Activated CD4-positive, CD25-positive, alpha-beta regulatory T cell treated with anti-CD3 and anti-CD28 coated beads, Interleukin-2, amount 50 U/mL, for 24 hours (primary cell): ENCODE results near the gene DCHS2.
A peak's percentile ranks its signal among the peaks of the same experiment; 100 is the strongest.

Experiments used
- ATAC-seq, 2 donors: fragments of 150-1000 bp; cut with Tn5 transposase; one replicate each; pipeline ENCODE4 v1.10.0; 2021; ENCODE audit warnings: mild to moderate bottlenecking in 1 of 2, moderate library complexity in 1 of 2

DCHS2 gene

DNA sequence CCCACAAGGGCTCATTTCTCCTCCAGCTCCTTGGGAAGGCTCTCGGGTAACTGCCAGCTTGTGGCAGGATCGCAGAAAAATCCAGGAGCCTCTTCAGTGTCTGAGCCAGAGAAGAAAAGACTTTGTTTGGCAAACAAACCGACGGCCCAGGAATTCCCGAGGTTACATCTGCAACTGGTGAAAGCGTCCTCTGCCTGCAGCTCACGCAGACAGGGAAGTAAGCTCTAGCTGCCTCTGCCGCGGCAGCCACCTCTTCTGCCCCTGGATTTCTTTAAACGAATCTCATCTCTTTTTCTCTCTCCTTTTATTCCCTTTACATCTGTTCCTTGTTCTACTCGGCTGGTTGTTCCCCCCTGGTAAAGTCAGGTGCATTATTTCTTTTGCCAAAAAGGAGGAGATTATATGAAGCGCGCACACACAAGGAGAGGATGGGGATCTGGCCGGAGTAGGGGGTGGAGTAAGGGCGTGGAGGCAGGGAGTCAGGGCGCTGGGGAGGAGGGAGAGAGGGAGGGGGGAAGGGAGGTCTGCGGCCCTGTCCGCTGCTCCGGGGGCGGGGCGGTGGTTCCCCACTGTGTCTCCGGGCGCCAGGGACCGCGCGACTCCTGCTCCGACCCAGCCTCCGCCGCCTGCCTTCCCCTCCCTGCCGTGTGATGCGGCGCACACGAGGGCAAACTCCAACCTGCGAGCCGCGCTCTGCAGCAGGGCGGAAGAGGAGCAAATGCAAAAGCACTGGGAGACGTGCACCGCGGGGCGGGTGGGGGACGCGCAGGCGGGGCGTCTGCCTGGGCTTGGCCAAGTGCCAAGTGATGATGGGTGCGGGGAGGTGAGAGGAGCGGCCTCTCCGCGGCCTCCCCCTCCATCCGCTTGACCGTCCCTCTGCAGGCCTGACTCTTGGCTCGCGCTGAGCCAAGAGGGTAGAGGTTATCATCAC lies at the start of gene DCHS2:
TSS of gene DCHS2 (minus strand) at position 459 of the 931 bp plus-strand sequence. CDS start at position 15, 444 bp downstream.
- no peak for ATAC-seq

- ATAC-seq, result no peak
These were observed 42.7 kb upstream of the DCHS2 start for GRCh38 chr4:154534296-154534695.

- no peak for ATAC-seq
These were observed 38.3 kb upstream of the DCHS2 start for GRCh38 chr4:154529728-154530519.

DNA sequence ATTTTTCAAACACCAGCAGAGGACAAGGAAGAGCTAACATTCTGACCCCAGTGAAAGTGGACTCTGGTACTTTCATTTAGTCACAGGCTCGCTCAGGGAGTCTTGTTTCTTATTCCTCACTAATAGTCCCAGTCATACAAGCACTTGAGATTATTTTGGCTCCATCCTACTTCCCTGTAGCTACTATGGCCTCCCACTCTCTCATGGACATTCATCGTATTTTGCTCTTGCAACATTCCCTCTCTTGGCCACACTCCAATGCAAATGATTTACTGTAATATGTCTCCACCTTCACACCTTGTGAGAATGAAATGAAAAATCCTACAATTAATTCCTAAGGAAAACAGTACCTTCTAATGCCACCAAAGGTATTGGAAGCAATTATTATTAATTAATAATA lies 37.3 kb upstream of the DCHS2 start:
- ATAC-seq, result no peak

DNA sequence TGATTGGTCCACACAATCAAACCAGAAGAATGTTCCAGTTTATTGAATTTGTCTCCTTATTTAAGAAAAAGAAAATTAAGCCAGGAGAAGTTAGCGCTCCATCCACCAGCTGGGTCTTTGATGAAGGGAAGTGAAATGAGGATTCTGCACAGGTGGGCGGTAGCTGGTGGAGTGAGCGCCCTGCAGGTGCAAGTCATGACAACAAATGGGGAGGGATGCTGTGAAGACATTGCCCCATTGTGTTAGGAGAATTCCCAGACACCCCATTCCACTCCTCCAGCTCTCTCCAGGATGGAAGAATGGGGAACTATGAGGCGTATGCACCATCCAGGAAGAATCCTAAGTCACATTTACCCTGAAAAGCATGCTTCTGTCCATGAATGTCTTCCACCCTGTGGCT lies 35.7 kb upstream of the DCHS2 start:
- ATAC-seq, result no peak

- no peak for ATAC-seq
These were observed 34.6 kb upstream of the DCHS2 start for GRCh38 chr4:154526151-154526550.

GRCh38 chr4:154521607-154522006 lies 30.0 kb upstream of the DCHS2 start:
- no peak for ATAC-seq

- ATAC-seq, result no peak
These were observed 27.6 kb upstream of the DCHS2 start for GRCh38 chr4:154519214-154519613.

- no peak for ATAC-seq
These were observed 26.0 kb upstream of the DCHS2 start for GRCh38 chr4:154517591-154517990.

DNA sequence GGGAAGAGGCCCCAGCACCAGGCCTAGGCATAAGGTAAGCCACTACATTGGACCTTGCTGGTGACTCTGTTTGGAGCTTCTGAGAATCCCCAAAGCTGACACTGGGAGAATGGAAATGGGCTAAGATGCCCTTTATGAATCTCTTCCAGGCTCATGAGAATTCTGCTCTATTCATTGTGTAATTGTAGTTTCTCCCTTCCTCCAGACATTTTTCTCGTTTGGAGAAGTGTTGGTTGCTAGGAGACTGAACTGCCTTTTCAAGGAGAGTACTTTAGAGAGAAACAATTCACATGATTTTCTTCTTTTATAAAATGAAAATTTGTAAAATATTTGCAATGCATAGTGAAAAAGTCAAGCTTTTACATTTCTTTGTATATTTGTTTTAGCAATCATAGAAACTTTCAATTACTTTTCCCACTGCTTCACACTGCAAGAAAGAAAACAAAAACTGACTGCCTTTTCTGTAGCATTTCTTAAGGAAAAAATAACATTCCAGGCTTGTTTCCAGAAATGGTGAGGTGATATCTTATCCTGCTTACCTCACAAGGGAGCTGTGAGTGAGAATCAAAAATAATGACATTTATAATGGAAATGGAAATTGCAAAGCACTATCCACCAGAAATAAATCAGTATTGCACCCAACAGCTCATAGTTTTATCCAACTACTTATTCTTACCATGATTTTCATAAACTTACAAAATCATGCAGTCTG lies 24.9 kb upstream of the DCHS2 start:
- ATAC-seq, result no peak

DNA sequence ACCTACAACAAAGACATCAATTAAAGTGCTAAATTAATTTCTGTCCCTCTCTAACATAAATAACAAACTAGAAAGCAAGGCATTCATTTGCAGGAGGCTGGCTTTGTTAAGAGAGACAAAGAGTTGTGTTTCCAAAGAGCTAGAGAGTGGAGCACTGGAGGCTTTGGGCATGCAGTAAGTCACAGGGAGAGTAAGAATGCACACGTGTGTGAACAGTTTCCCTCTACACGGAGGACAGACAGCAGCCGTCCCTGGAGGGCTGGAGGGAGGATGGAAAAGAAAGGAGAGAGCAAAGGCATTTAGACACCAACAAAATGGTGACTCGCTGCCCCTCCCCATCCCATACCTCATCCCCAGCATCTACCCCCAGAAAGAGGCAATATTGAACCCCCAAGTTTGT lies 20.4 kb upstream of the DCHS2 start:
- no peak for ATAC-seq

GRCh38 chr4:154511548-154511947 lies 19.9 kb upstream of the DCHS2 start:
- no peak for ATAC-seq

DNA sequence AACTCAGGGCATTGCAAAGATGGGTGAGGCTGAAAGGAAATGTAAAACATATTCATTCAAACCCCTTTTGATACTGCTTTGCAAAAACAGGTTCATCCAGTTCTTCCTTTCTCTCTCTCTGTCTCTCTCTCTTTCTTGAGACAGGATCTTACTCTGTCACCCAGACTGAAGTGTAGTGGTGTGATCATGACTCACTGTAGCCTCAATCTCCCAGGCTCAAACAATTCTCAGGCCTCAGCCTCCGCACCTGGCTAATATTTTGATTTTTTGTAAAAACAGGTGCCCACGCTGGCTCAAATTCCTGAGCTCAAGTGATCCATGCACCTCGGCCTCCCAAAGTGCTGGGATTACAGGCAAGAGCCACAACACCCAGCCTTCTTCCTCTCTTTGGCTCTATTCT lies 15.6 kb upstream of the DCHS2 start:
- no peak for ATAC-seq

DNA sequence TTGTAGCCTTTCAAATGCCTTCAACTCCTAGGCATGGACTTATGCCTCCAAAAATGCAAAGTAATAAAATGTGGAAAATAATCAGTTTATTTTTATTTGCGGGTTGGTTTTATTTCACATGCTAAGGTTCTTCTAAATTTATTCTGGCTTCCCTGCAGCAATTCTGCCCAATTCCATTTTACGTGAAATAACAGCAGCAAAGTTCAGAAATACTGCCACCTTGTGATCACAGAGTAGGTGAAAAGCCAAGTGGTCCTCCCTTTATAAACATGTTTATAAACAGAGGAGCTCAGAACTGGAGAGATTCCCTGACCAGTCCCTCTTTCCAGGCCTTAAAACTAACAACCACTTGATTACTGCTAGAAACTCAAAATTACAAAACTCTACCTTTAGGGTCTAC lies 14.7 kb upstream of the DCHS2 start:
- no peak for ATAC-seq

- no peak for ATAC-seq
These were observed 12.0 kb upstream of the DCHS2 start for GRCh38 chr4:154503598-154503997.

GRCh38 chr4:154502111-154502510 lies 10.5 kb upstream of the DCHS2 start:
- ATAC-seq, result no peak

GRCh38 chr4:154497889-154498288 lies 6.3 kb upstream of the DCHS2 start:
- no peak for ATAC-seq

DNA sequence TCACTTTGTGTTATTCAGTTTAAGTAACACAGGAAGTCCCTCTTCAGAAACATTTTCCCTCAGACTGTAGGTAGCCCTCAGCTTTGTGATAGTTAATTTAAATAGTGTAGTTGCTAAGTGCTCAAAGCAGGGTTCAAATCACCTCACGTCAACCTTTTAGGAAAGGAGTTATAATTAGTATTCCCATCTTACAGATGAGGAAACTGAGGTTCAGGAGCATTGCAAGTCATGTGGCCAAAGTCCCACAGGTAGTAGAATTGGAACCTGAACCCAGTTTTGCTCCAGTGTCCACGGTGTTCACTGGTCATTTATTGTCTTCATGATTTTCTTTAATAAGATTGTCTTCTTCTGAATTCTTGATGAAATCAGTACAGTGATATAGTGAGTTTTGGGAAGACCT lies 4.3 kb upstream of the DCHS2 start:
- ATAC-seq, result no peak

- ATAC-seq, result no peak
These were observed 689 bp upstream of the DCHS2 start for GRCh38 chr4:154492288-154492687.

- ATAC-seq, result peak in 1 of 2 donors; percentile 33
These were observed 837 bp downstream of the DCHS2 start for GRCh38 chr4:154490583-154491340.

GRCh38 chr4:154490234-154490582 lies 1.4 kb downstream of the DCHS2 start:
- no peak for ATAC-seq

GRCh38 chr4:154489558-154490233 lies 1.9 kb downstream of the DCHS2 start:
- ATAC-seq, result no peak
